GM21390 (cell line): Measurements from ENCODE around the gene DNAJB12.
"Not testable (repeated sequence)": the region's sequence is repeated elsewhere in the genome, so short reads cannot be mapped to it uniquely, and the experiment has no call there.

ENCODE experiments used
- ATAC-seq: cut with Tn5 transposase; IDR thresholded peaks from one replicate; pipeline ENCODE4 v1.9.1; 2021; ENCODE audit not compliant: unreplicated experiment

The DNAJB12 gene

GRCh38 chr10:72318418-72319262 lies 36.1 kb downstream of the DNAJB12 start:
- ATAC-seq: no peak

GRCh38 chr10:72316748-72317435 lies 37.8 kb downstream of the DNAJB12 start:
- no peak for ATAC-seq

- ATAC-seq: no peak
Observed at GRCh38 chr10:72316386-72316700, 38.4 kb downstream of the DNAJB12 start.

- no peak for ATAC-seq
Observed at GRCh38 chr10:72315611-72316385, 38.9 kb downstream of the DNAJB12 start.

- no peak for ATAC-seq
Observed at GRCh38 chr10:72315054-72315453, 39.7 kb downstream of the DNAJB12 start.

- no peak for ATAC-seq
Observed at GRCh38 chr10:72314263-72314662, 40.5 kb downstream of the DNAJB12 start.

GRCh38 chr10:72312865-72313391 lies 41.8 kb downstream of the DNAJB12 start:
- ATAC-seq: no peak

GRCh38 chr10:72311667-72312066 lies 43.1 kb downstream of the DNAJB12 start:
- ATAC-seq: no peak

- no peak for ATAC-seq
Observed at GRCh38 chr10:72310636-72311035, 44.1 kb downstream of the DNAJB12 start.

GRCh38 chr10:72310241-72310633 lies 44.5 kb downstream of the DNAJB12 start:
- no peak for ATAC-seq

GRCh38 chr10:72309290-72310240 lies 45.2 kb downstream of the DNAJB12 start:
- no peak for ATAC-seq

- ATAC-seq: no peak
Observed at GRCh38 chr10:72308320-72308987, 46.3 kb downstream of the DNAJB12 start.

GRCh38 chr10:72307711-72308110 lies 47.0 kb downstream of the DNAJB12 start:
- not testable (repeated sequence) for ATAC-seq

GRCh38 chr10:72306215-72306760 lies 48.4 kb downstream of the DNAJB12 start:
- ATAC-seq: no peak

GRCh38 chr10:72303424-72304128 lies 51.1 kb downstream of the DNAJB12 start:
- ATAC-seq: no peak

GRCh38 chr10:72298592-72299519 lies 55.9 kb downstream of the DNAJB12 start:
- no peak for ATAC-seq

- peak; percentile 68 for ATAC-seq
Observed at GRCh38 chr10:72297805-72298591, 56.7 kb downstream of the DNAJB12 start.
